Cerebellar nuclear complex (tissue), 1 donor: ENCODE data around the gene RHBDD1.

Source experiments
- DNase-seq, 2 experiments: peaks; one replicate each; lab custom pipeline; 2025; lab: John Stamatoyannopoulos, UW

RHBDD1 gene

DNA sequence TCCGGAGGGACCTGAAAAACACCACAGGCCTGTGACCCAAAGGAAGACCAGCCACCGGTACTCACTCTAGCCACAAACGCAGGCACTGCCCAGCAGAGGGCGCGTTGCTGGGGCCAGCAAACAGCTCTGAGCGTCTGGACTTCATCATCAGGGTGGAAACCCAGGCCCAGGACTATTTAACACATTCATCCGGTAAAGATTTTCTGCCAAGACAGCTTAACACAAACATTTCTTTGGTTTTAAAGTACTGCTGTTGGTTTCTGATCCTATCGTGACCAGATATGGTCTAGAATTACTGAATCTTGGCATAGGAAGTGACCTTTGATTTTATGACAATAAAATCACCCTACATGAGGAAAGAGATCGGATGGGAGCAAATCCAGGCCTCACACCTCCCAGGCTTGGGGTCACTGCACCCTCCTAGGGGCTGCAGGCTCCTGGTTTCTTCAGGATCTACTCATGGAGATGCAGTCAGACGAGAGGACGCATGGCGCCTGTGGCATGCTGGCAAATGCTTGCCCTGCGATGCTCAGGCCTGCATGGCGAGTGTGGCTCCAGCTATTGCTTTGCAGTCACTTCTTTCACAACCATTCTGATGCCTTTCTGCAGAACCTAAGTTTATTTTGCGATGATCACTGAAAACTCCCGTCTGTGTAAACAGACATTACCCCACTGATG is 197.8 kb downstream of the RHBDD1 start:
- no peak for DNase-seq

DNA sequence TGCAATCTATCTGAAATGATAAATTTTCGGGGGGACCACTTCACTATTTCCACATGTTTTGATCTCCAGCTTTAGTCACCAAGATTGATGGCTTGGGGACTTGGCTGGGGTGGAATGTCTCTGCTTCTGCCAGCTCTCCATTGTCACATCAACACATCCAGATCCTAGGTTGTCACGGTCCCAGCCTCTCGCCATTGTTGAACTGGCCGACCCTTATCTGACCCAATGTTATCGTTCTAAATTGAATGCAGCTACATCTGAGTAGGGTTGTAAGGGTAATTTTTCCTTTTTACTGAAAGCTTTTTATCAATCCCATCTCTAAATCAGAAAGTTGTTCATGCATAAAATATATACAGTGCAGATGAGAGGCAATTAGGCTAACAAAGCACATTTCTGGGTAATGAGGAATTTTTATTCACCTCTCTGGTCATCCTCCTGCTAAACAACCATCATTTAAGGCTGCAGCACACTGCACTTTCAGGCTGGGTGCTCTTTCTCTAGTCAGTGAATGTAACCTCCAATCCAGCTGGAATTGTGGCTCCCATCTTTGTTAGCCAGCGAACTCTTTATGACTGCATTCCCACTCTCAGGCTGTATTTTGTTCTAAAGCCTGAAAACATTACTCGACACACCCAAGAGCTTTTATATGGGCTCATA is 200.0 kb downstream of the RHBDD1 start:
- no peak for DNase-seq

DNA sequence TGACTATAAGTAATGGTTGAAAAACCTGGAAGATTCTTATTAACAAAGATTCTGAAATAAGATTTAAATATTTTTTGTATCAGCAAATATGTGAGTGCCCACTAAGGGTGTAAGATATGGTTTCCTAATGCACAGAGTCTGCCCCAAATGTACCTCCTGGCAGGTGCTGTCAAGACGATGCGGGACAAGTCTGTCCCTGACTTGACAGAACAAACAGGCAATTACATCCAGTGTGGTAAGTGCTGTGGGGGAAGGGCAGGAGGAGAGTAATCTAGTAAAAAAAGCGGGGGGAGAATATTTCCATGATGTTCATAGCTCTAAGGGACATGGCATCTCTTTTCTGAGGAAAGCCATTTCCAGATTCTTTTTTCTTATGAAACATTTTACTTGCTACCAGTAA is 200.7 kb downstream of the RHBDD1 start:
- no peak for DNase-seq

DNA sequence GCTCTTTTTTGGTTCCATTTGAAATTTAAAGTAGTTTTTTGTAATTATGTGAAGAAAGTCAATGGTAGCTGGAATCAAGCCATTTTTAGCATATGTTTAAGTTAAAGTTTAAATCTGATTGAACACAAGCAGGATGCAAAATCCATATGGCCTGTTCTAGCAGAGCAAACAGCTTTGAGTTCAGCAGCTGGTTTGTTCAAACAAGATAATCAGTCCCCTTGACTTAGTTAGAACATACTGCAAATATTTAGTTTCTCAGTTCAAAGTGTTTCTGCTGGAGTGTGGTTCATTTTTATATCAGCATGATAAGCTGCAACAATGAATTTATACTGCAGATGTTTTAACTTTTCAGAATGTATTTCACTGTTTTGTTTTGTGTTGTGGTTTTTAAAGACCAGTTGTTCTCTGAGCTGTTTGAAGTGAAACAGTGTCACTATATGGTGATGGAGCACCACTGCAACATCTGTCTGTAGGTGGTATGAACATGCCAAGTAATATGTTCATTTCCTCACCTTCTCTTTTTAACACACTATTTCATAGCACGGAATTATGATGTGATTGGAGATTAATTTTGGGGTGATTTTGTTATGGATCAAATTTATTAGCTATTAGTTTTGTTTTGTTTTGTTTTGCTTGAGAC is 202.8 kb downstream of the RHBDD1 start:
- DNase-seq = no peak

DNA sequence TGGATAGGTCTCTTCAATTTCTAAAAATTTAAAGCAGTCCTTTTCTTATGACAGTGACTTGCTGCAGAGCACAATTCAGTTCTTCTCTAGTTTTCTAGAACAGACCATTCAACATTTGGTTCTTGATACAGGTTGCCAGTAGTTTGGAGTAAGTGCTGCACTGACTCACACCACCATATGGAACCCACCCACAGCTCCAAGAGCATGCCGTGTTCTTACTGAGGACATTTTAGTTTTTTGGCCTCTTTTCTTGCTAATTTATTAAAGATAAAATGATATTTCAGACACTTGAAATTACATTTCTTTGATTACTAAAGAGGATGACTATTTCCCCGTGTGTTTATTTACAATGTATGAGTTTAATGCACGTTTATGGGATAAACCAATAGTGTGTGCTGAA is 208.1 kb downstream of the RHBDD1 start:
- DNase-seq = no peak
